GM19463 (cell line): ENCODE data around the gene TTC16.
"Not testable (repeated sequence)": the region's sequence is repeated elsewhere in the genome, so short reads cannot be mapped to it uniquely, and the experiment has no call there.

ENCODE experiments used
- ATAC-seq: cut with Tn5 transposase; IDR thresholded peaks from one replicate; pipeline ENCODE4 v1.9.1; 2021; ENCODE audit warnings: mild to moderate bottlenecking, moderate library complexity; ENCODE audit not compliant: unreplicated experiment

Gene TTC16

GRCh38 chr9:127780909-127781308 is 65.0 kb downstream of the TTC16 start:
- not testable (repeated sequence) for ATAC-seq
